Skin of body (tissue), 2 donors: ENCODE results near the gene COL20A1. TPM values are rescaled to one million over a fixed set of nuclear protein-coding genes. Genes with fewer than 3 reads are reported as not detected.

Experiments used
- DNase-seq: peaks from one replicate; lab custom pipeline; 2025; lab: John Stamatoyannopoulos, UW
- total RNA-seq: library from RNA; depleted of rRNA; stranded (reverse); fragments of >200 nt; gene quantifications from one replicate; pipeline ENCODE4 v1.2.3, GENCODE V29; 2014

Gene COL20A1
- total RNA-seq, 1 donor from 2014 or later = 2.0 TPM

DNA sequence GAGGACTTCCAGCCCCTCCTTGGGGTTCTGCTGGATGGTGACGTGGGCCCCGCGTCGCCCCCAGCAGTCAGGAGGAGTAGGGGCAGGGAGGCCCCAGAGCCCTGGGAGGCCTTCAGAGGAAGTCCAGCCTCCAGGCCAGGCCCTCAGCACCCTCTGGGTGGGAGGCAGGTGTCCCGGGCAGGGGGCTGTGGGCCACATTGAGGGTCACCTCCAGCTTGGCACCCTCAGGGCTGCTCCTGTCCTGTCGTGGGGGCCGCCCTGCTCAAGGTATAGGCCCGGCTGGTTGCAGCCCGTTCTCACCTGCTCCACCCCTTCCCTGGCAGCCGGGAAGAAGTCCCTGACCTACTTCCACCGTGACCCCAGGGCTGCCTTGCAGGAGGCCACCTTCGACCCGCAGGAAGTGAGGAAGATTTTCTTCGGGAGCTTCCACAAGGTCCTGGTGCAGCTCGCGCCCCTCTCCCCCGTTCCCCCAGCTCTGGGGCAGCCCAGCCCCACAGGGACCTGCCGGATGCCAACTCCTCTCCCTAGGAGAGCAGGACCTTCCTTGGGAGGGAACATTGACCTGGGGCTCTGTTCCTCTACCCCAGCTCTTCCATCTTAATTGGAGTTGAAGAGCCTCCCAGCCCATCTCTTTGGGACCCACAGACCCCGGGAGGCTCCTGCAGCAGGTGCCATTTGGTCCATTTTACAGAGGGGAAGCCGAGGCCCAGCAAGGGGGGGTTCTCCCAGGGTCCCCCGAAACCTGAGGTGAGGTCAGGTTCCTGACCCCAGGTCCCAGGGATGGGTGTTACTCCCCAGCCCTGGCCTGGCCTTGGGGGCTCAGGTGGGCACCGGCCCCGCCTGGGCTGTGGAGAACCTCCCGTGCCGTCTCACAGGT, 26.4 kb downstream of the COL20A1 start:
- DNase-seq = no peak

DNA sequence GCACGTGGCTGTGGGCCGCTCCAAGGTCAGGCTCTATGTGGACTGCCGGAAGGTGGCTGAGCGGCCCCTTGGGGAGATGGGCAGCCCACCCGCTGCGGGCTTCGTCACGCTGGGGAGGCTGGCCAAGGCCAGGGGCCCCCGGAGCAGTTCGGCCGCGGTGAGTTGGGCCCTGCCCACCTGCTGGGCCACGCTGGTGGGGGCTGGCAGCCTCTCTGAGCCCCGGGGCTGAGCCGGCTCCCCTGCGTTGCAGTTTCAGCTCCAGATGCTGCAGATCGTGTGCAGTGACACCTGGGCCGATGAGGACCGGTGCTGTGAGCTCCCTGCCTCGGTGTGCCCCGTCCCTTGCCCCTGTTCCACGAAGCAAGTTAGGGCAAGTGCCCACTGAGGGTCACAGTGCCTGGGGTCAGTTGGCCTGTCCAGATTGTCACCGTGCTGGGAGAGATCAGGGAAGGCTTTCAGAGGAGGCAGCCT, 27.1 kb downstream of the COL20A1 start:
- DNase-seq = no peak

DNA sequence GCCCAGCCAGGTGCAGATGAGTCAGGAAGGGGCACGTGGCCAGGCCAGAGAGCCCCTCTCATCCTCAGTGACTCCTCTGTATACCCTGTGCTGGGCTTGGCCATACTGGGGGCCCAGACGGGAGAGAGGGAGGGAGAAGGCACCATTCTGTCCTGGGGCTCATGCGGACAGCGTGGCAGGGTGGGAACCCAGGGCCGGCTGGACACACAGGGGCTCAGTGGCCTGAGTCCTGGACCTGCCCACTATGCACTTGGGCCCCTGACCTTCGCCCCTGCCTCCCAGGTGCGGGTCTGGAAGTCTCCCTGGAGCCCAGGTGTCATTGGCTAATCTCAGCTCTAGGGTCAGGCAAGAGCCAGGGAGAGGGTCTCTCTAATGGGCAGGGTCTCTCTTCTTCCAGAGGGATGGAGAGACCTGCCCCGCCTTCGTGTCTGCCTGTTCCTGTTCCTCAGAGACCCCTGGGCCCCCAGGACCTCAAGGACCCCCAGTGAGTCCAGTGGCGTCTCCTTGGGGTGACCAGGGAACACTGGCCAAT, 27.7 kb downstream of the COL20A1 start:
- DNase-seq = no peak

DNA sequence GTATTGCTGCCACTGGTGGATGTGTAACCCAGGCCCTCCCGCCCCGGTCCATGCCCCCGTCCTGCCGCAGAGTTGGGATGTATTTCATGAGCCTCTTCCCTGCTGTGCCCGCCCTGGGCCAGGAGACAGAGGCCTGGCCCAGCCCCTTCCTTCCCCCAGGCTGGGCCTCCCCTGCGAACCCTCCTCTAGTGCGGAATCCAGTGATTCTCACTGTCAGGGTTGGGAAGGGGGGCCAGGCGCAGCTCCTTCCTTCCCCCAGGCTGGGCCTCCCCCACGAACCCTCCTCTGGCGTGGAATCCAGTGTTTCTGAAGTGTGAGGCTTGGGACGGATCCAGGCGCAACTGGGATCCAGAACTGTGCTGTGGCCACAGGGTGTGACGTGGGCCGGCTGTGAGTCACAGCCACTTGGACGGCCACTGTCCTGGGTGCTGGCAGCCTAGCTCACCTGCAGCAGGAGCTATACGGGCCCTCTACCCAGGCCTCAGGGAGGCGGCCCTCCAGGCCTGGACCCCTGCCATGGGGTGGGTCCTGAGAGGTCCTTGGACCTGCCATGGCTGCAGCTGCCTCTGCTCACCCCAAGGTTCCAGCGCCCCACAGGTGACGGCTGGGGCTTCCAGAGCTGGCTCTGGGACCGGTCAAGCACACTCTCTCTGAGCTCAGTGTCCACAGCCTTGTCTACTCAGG, 28.3 kb downstream of the COL20A1 start:
- DNase-seq = peak; percentile 10

DNA sequence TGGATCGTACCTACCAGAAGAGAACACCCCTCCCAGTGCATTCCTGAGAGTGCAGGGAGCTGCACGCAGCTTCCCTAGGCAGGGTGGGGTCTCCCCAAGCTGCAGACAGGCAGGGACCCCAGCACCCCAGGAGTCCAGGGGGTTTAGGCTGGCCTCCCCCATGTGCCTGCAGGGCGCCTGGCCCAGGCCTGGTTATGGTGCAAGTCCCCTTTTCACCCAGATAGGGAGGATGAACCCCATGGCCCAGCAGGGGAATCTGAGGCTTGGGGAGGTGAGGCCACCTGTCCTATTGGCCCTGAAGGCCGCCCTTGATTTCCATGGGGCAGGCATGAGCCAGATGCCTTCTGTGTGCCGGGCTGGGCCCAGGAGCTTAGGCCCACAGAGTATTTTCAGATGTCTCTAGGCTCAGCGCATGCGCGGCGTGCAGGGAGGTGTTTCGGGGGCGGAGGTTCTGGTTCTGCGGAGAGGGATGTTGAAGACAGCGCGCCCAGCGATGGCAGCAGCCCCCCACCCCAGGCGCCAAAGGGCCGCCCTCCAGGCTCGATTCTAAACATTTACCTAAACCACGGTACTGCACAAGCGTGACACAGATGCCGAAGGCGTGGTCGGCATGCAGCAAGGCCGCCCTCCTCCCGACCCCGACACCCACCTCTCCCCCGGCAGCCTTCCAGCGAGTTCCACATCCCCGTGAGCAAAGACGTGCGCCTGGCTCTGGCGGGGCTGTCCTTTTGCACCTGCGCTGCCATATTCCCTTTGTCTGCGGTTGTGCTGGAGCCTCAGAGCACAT, 29.4 kb downstream of the COL20A1 start:
- no peak for DNase-seq

DNA sequence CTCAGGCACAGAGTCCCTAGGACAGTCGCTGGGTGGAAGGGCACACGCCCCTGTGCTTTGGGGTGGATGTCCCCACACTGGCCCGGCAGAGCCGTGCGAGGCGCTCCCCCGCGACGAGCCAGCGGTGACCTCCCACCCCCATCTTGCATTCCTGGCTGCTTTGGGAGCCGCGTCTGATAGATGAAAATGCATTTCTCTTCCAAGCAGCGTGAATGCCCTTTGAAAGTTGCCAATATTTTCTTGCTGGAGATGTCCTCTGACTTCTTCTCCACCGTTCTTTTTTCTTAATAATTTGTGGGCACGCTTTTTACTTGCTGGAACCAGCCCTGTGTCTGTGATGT, 29.9 kb downstream of the COL20A1 start:
- DNase-seq = no peak

DNA sequence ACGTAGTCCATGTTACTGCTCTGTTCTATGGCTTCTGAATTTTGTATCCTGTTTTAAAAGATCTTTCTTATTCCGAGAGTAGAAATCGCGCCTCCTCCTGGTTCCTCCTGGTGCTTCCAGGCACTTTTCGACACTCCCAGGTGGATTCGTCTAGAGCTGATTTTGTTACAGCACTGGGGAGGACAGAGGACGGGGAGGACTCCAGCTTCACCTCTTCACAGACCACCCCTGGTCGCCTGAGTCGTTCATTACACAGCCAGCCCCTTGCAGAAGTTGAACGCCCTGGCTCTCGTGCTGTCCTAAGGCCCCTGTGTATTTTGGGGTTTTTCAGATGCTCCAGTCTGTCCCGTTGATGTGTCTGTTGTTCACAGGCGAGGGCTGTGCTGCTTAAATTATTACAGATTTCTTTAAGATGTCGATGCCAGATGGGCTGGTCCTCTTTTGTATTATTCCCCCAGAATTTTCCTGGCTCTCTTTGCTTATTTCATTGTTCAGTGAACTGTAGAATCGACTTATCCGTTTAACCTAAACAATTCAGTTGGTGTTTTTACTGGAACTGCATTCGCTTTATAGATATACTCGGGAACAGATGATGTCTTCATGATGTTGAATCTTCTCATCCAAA, 30.5 kb downstream of the COL20A1 start:
- DNase-seq = peak; percentile 54

DNA sequence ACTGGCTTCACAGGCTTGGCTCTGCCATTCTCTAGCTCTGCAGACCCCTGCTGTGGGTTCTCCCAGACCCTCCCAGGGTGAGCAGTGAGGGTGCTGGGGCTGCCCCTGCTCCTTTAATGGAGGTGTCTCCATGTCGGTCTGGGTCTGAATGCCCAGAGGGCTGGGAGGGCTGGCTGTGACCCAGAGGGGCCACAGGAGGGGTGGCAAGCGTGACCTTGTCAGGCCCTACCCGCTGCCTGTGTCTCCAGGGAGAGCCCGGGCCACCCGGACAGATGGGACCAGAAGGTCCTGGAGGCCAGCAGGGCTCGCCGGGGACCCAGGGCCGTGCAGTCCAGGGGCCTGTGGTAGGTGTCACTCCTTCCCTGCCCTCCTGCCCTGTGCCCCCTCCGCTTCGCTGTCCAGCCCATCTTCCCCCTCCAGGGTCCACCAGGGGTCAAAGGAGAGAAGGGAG, 32.1 kb downstream of the COL20A1 start:
- DNase-seq = no peak

DNA sequence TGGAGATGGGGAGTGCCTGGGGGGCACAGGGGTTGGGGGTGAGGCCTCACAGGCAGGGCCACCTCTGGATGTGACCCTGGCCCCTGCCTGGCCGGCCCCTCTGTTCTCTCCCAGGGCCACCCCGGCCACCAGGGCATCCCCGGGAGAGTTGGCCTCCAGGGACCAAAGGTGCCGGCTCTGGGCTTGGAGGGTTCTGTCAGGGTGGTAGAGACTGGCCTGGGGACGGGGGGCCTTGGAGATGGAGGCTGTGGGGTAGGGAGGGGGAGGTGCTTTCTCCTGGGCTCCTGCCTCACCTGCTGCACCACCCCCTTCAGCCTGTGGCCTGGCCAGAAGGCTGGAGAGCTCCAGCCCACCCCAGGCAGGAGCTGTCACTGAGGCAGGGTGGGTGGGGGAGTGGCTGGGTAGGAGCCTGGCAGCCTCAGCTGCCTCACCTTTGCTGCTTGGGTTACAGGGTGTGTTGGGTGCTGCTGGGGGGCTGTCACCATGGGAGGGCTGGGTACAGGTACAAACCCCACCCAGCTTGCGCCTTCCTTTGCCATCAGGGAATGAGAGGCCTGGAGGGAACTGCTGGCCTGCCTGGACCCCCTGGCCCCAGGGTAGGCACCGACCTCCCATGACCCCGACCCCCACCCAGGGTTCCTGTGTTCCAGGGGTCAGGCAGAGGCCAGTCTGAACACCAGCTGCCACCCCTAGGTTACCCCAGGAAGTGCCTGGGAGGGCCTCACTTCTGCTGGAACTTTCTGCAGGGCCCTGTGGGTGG, 32.7 kb downstream of the COL20A1 start:
- no peak for DNase-seq

DNA sequence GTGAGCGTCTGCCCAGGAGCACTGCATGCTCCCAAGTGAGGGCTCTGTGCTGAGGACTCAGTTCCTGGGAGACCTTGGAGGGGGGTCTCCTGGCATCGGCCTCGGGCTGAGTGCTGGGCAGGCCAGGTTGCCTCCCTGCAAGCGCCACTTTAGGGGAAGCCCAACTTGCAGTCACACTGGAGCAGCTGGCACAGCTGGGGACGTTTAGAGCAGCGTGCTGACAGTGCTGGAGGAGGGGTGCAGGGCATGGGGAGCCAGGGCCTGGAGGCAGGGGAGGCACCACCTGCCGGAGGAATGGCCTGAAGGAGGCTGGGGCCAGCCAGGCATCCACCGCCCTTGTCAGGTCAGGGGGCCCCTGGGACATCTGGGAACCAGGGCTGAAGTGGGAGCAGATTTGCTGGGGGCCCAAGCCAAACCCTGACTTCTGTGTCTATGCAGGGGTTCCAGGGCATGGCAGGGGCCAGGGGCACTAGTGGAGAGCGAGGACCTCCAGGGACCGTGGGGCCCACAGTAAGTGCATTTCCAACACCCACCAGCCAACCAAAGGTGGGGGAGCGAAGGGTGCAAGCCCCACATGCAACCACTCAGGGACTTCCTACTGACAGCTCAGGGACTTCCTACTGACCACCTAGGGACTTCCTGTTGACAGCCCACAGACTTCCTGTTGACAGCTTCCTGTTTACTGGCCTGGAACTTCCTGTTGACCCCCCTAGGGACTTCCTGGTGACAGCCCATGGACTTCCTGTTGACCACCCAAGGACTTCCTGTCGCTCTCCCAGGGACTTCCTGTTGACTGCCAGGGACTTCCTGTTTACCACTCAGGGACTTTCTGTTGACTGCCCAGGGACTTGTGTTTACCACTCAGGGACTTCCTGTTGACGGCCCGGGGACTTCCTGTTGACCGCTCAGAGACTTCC, 33.6 kb downstream of the COL20A1 start:
- no peak for DNase-seq

DNA sequence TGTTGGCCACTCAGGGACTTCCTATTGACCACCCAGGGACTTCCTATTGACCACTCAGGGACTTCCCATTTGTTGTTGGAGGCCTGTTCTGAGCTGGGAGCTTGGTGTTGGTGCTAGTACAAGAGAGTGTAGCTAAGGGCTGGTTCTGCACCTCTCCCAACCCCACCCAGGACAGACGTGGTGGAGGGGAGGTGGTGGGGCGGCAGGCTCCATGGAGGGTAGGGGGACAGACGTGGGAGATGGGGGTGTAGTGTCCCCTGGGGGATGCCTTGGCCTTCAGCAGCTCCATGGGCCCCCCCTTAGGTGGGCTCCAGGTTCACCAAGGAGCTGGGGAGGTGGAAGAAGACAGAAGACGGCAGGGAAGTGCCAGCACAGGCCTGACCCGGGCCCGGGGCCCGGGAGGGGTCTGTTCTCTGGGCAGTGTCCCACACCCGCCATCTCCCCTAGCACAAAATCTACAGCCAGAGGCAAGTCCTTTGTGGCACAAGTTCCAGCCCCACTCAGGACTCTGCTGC, 34.3 kb downstream of the COL20A1 start:
- DNase-seq = no peak

DNA sequence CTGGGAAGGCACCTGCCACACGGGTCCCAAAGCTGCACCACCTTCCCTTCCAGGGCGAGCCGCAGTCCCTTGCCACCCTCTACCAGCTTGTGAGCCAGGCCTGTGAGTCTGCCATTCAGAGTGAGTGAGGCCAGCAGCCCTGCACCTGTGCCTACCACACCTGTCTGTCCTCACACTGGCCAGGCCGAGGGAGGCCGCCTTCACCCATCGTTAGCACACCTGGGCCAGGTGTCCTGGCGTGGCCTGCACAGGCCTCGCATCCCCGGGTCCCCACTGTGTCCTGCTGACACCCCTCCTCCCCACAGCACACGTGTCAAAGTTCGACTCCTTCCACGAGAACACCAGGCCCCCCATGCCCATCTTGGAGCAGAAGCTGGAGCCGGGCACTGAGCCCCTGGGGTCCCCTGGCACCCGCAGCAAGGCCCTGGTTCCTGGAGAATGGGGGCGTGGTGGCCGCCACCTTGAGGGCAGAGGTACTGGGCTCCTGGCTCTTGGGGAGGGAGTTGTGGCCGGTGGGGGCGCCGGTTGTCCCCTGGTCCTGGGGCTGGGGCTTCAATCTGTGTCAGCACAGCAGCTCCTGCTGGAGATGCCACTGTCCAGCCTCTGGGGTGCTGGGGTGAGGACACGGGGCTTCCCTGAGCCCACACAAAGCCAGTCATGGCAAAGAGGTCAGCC, 35.2 kb downstream of the COL20A1 start:
- no peak for DNase-seq

DNA sequence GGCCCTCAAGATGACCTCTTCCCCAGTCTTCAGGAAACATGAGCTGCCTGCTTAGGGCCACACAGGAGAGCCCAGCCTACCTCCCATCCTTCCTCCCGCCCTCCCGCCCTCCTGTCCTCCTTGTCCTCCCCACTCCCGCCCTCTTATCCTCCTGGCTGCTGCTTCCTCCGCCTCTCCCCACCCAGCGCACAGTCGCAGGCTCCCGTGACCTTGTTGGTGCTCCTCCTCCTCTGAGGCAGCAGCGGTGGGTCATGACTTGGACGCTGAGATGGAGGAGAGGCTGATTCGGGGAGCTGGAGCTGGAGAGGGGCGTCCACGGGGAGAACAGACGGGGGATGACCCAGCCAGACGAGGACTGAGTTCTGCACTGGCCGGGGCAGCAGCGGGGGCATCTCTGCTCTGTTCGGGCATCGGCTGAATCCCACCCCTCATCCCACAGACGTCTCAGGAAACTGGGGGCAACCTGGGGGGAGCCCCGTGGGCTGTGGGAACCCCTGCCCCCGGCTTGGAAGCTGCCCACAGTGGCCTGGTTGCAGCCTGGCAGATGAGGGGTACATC, 35.8 kb downstream of the COL20A1 start:
- no peak for DNase-seq

DNA sequence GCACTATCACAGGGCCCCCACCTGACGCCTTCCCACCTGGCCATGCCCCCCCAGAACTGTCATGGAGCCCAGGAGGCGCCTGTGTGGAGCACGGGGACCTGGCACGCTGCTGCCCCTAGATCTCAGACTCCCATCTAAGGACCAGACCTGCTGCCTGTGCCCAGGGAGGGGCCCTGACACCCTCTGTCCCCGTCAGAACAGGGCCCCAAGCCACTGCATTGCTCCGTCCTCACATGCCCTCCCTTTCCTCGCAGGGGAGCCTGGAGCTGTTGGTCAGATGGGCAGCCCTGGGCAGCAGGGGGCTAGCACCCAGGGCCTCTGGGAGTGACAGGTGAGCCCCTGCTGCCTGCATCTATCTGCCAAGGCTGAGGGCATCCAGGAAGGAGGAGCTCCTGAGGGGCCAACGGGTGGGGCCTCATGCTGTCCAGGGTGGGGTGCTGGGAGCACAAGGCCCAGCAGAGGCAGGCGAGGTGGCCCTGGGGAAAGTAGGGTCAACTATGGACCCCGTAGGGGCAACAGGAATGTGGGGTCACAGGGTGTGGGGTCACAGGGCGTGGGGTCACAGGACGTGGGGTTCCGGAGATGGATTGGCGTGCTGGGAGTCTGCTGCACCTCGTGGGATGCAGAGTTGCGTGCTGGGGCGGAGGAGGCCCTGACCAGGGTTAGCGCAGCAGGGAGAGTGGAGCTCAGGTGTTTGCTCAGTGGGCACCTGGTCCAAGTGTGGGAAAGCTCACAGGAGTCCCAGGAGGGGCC, 36.5 kb downstream of the COL20A1 start:
- DNase-seq = no peak

DNA sequence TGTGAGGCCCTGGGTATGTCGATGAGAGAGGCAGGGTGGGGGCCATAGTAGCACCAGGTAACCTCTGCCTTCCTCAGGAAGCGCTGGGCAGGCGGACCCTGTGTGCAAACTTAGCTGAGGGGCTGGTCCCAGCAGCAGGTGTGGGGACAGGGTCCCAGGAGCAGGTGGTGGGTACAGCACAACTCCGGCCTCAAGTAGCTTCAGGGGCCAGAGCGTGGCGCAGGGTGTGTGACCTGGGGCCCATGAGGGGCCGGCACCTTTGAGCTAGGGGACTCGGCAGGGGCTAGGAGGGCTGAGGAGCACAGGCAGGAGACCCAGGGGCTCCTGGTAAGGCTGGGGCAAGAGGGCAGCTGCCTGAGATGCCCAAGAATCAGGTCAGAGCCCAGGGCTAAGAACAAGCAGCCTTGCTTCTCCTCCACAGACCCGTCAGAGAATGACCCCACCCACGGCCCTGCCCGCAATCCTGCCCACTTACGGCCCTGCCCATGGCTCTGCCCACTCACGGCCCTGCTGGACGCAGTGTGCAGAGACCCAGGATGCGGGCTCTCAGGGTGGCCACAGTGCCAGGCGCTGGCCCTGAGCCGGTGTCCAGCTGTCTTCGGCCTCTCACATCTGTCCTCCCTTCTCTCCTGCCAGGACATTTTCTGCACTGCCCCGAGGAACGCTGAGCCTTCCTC, 37.2 kb downstream of the COL20A1 start:
- no peak for DNase-seq

DNA sequence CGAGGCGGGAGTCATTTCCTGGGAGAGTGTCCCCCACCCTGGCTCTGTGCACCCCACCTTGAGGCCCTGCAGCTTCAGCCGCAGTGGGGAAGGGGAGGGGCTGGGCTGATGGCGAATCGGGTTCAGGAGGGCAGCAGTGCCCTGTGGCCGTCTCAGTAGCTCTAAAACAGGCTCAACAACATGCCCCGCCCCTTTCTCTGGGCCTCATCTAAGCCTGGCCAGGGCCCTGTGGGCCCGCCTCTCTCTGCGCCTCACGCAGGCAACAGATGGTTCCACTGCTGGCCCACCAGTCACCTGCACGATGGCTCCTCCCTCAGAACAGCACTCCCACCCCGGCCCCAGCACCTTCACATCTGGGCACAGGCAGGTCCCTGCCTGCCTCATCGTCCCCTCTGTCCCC, 38.0 kb downstream of the COL20A1 start:
- DNase-seq = no peak
